BE2C (cell line): ENCODE results near the gene RUNX2.

Experiments
- DNase-seq: peaks from one replicate; pipeline ENCODE4 v3.0.0-alpha.2; 2020
- H3K27me3 ChIP-seq: fragments of 250-450 bp; sonication (Bioruptor Pico); 2 replicates; pipeline ENCODE4 v1.5.1; 2020; ENCODE audit warnings: mild to moderate bottlenecking
- H3K36me3 ChIP-seq: fragments of 250-450 bp; sonication (Bioruptor Pico); 2 replicates; pipeline ENCODE4 v1.5.1; 2020; ENCODE audit warnings: mild to moderate bottlenecking
- H3K4me1 ChIP-seq: fragments of 250-450 bp; sonication (Bioruptor Pico); 2 replicates; pipeline ENCODE4 v1.5.1; 2020
- H3K4me3 ChIP-seq: 2 replicates; pipeline ENCODE4 v1.5.1; 2011; ENCODE audit warnings: low read depth, low read length
- H3K9me3 ChIP-seq: fragments of 250-450 bp; sonication (Bioruptor Pico); 2 replicates; pipeline ENCODE4 v1.5.1; 2020
- TF ChIP-seq, protein P1 (sequence below): IDR thresholded peaks from 2 replicates; pipeline ENCODE4 v1.5.1; 2012; ENCODE audit warnings: mild to moderate bottlenecking, low read depth, low read length

RUNX2 gene

DNA sequence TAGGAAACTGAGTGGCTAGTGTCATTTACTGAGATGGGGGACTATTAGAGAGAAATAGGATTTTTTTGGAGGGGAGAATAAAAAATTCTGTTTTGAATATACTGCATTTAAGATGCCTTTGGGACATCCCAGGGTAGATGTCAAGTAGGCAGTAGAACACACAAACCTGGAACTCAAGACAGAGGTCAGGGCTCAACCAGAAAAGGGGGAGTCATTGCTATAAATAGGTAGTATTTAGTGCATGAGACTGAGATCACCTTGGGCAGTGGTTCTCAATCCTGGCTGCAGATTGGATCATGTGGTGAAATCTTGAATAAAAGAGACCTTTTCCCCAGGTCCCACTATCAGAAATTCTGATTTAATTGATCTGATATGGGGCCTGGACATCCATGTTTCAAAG, 160.1 kb downstream of the RUNX2 start:
- H3K36me3 ChIP-seq: no peaks in the 10 kb centered on the region
- no peak overlapping the region for H3K4me3 ChIP-seq
- TF ChIP-seq, protein P1, sequence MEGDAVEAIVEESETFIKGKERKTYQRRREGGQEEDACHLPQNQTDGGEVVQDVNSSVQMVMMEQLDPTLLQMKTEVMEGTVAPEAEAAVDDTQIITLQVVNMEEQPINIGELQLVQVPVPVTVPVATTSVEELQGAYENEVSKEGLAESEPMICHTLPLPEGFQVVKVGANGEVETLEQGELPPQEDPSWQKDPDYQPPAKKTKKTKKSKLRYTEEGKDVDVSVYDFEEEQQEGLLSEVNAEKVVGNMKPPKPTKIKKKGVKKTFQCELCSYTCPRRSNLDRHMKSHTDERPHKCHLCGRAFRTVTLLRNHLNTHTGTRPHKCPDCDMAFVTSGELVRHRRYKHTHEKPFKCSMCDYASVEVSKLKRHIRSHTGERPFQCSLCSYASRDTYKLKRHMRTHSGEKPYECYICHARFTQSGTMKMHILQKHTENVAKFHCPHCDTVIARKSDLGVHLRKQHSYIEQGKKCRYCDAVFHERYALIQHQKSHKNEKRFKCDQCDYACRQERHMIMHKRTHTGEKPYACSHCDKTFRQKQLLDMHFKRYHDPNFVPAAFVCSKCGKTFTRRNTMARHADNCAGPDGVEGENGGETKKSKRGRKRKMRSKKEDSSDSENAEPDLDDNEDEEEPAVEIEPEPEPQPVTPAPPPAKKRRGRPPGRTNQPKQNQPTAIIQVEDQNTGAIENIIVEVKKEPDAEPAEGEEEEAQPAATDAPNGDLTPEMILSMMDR: no peak
- H3K27me3 ChIP-seq: no peaks in the 10 kb centered on the region
- DNase-seq: no peak
- no peaks in the 10 kb centered on the region for H3K4me1 ChIP-seq
- H3K9me3 ChIP-seq: no peaks in the 10 kb centered on the region

DNA sequence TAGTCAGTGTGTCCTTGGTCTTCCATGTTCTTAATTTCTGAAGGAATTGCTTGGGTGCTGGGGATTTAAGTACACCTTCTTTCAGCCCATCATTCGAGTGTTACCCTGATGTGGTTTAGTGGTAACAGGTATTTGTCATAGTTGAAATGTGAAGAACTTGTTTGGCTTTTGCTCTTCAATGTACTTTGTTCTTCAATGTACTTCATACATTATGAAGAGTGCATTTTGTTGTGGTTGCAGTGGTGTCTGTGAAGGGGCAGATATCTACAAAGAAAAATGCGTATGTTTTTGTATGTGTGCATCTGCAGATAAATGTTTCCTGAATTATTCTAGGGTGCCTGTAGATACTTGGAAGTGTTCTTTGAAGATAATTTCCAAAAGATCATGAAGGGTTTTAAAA, 160.8 kb downstream of the RUNX2 start:
- TF ChIP-seq, protein P1: no peak
- Histone ChIP-seq H3K9me3 (no peaks in the 10 kb centered on the region), H3K4me1 (no peaks in the 10 kb centered on the region), H3K27me3 (no peaks in the 10 kb centered on the region), H3K36me3 (no peaks in the 10 kb centered on the region), H3K4me3 (no peak overlapping the region)
- no peak for DNase-seq

DNA sequence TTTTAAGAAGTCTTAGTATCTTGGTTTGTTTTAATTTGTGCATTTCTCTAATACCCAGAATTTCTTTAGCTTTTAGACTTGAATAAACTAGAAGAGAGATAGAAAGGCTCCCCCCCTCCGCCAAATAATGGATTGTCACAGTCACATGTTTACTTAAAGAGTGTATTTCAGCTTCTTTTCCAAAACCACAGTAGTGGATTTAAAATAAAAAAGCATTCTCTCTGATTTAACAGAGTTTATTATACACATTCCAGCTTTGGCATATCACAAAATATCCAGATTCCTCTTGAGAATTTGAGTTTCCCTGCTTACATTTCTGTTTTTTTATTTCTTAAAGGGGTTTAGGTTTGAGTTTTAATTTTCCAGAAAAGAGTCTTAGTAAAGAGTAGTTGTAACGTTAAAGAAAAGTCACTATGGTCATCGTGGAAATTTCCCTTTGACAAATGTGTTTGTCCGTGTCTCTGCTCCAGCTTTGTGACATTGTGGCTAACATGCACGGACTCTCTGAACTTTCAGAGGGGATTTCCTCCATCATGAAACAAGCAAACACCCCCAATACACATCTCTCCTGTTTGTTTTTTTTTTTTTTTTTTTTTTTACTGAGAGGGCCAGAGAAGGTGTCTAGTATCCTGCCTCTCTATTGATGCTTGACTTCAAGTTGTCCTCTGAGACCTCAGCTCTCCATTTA, 163.1 kb downstream of the RUNX2 start:
- Histone ChIP-seq H3K4me1 (no peaks in the 10 kb centered on the region), H3K36me3 (no peaks in the 10 kb centered on the region), H3K27me3 (no peaks in the 10 kb centered on the region), H3K4me3 (no peak overlapping the region), H3K9me3 (no peaks in the 10 kb centered on the region)
- no peak for DNase-seq
- TF ChIP-seq, protein P1: no peak

DNA sequence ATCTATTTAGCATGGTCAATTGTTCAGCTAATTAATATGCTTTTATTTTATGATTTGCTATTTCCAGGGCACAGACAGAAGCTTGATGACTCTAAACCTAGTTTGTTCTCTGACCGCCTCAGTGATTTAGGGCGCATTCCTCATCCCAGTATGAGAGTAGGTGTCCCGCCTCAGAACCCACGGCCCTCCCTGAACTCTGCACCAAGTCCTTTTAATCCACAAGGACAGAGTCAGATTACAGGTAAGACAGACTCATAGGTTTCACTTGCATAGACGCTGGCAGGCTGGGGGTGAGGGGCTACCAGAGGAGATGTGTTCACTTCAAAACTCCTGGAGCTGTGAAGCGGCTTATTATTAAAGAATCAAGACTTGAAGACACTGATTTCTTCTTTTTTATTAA, 163.7 kb downstream of the RUNX2 start:
- Histone ChIP-seq H3K4me1 (no peaks in the 10 kb centered on the region), H3K4me3 (no peak overlapping the region), H3K27me3 (no peaks in the 10 kb centered on the region), H3K9me3 (no peaks in the 10 kb centered on the region), H3K36me3 (no peaks in the 10 kb centered on the region)
- TF ChIP-seq, protein P1: no peak
- DNase-seq: no peak

DNA sequence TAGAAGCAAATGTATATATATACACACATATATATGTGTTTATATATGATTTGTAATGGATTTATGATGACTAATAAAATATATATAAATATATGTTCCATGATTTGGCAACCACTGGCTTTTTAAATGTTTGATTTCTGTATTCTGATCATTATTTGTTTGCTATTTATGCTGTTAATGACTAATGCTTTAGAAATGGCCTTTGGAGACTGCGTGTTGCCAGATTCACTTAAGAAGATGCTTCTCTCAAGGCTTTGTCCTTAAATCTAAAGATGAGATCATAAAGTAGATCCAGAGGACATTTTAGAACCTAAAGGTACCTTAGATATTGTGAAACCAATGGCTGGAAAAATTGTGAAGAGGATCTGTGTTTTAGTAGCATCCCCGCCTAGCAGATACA, 165.6 kb downstream of the RUNX2 start:
- Histone ChIP-seq H3K27me3 (no peaks in the 10 kb centered on the region), H3K9me3 (no peaks in the 10 kb centered on the region), H3K4me3 (no peak overlapping the region), H3K36me3 (no peaks in the 10 kb centered on the region), H3K4me1 (no peaks in the 10 kb centered on the region)
- DNase-seq: no peak
- TF ChIP-seq, protein P1: no peak

DNA sequence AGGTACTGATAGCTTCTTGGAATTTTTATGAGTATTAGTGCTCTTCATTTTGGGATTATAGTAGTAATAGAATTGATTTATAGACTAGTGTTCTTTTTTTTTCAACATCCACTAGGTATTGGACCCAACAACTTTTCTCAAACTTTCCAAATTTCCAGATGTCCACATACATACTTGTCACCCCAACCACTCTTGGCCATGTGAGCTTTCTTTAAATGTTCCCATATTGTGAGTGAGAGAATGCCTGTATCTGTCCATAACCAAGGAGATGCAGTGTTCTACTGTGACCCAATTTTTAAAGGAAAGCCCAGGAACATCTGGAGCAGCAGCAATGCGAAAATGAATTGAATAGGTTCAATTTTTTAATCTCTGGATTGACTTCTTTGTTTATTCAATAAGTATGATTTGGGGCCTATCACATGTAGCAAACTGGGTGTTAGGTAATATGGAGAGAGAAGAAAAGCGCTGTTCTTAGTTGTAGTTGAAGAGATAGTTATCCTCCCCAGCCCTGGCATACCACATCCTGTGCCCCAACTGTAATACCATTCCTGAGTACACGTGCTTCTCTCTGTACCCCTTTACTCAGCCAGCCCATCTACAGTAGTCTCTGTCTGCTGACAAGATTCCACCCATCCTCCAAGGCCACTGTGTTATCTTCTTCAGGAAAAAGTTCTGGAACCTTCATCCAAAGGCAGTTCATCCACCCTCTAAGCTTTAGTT, 166.4 kb downstream of the RUNX2 start:
- H3K4me1 ChIP-seq: no peaks in the 10 kb centered on the region
- TF ChIP-seq, protein P1: no peak
- H3K36me3 ChIP-seq: no peaks in the 10 kb centered on the region
- no peak overlapping the region for H3K4me3 ChIP-seq
- no peak for DNase-seq
- no peaks in the 10 kb centered on the region for H3K27me3 ChIP-seq
- H3K9me3 ChIP-seq: no peaks in the 10 kb centered on the region
